Prostate gland (tissue), 2 donors: ENCODE data around the gene ARFIP1. TPM values are rescaled to one million over a fixed set of nuclear protein-coding genes. Genes with fewer than 3 reads are reported as not detected.

Experiments used
- DNase-seq: peaks from one replicate; pipeline ENCODE4 v3.0.0-alpha.2; 2019; ENCODE audit warnings: low spot score
- H3K27ac ChIP-seq, 2 donors: fragments of 200-600 bp; sonication (generic); 2 replicates each; pipeline ENCODE4 v1.5.1; 2017 to 2019
- H3K27me3 ChIP-seq: fragments of 200-600 bp; sonication (generic); replicated peaks from 2 replicates; pipeline ENCODE4 v1.5.1; 2019; ENCODE audit not compliant: insufficient read depth
- H3K36me3 ChIP-seq, 2 donors: fragments of 200-600 bp; sonication (generic); 1 replicate in 1 of 2; 2 replicates in 1 of 2; pipeline versions ENCODE4 v1.5.1 to v1.8.1; 2017 to 2019
- H3K4me1 ChIP-seq: fragments of 200-600 bp; sonication (generic); replicated peaks from 2 replicates; pipeline ENCODE4 v1.5.1; 2019
- H3K4me3 ChIP-seq, 2 donors: fragments of 200-600 bp; sonication (generic); 2 replicates each; pipeline ENCODE4 v1.5.1; 2017 to 2019
- H3K9me3 ChIP-seq: fragments of 200-600 bp; sonication (generic); 2 replicates; pipeline ENCODE4 v1.5.1; 2017
- CTCF ChIP-seq, 4 experiments: fragments of 200-600 bp in 2 of 4; fragments of 450-650 bp in 2 of 4; sonication (generic) in 2 of 4; IDR thresholded peaks; 1 replicate in 3 of 4; 2 replicates in 1 of 4; pipeline ENCODE4 v1.5.1; 2016 to 2019; ENCODE audit warnings: antibody characterized with exemption in 4 of 4, mild to moderate bottlenecking in 2 of 4, moderate library complexity in 2 of 4
- POLR2A ChIP-seq: fragments of 450-650 bp; IDR thresholded peaks from one replicate; pipeline ENCODE4 v1.6.1; 2016; ENCODE audit warnings: antibody characterized with exemption, mild to moderate bottlenecking
- POLR2AphosphoS5 ChIP-seq: sonication (generic); formaldehyde crosslinking; IDR thresholded peaks from one replicate; pipeline ENCODE4 v1.6.1; 2017; ENCODE audit warnings: antibody characterized with exemption
- WGBS: methylation state at CpG from one replicate; pipeline ENCODE4 v1.1.5; 2018; 5-methylcytosine and 5-hydroxymethylcytosine counted together
- intact Hi-C: fragments of 100-400 bp; cut with DNase I; formaldehyde crosslinking; loops from one replicate; pipeline ENCODE4 v1.14.2; 2022
- total RNA-seq, 2 donors: library from RNA; depleted of rRNA; stranded (reverse); fragments of >200 nt; gene quantifications; one replicate each; pipeline ENCODE4 v1.1.0, GENCODE V29; 2016

Gene ARFIP1
- total RNA-seq, 2 donors from 2014 or later: 34.7 to 38.9 TPM

- H3K36me3 ChIP-seq: no peaks in the 10 kb centered on the region
- no peak overlapping the region for H3K4me3 ChIP-seq
- DNase-seq: no peak
- 85% methylated on average over 5 of the region's 5 CpGs for WGBS
- H3K9me3 ChIP-seq: no peaks in the 10 kb centered on the region
- no peaks in the 10 kb centered on the region for H3K4me1 ChIP-seq
- no peak for TF ChIP-seq CTCF (IDR thresholded peaks at IDR 0.05)
- no peak for TF ChIP-seq POLR2AphosphoS5
- no peak for TF ChIP-seq POLR2A
- no peak overlapping the region for H3K27ac ChIP-seq
- intact Hi-C loops: no loop called here
- no peaks in the 10 kb centered on the region for H3K27me3 ChIP-seq
These were observed 105.4 kb downstream of the ARFIP1 start for GRCh38 chr4:152885185-152885584.

- 100% methylated on average over 1 of the region's 1 CpG for WGBS
- intact Hi-C loops: no loop called here
- Histone ChIP-seq H3K9me3 (no peaks in the 10 kb centered on the region), H3K4me3 (no peak overlapping the region), H3K27me3 (no peaks in the 10 kb centered on the region), H3K4me1 (no peaks in the 10 kb centered on the region), H3K36me3 (no peaks in the 10 kb centered on the region), H3K27ac (no peak overlapping the region)
- TF ChIP-seq CTCF (IDR thresholded peaks at IDR 0.05) (no peak), POLR2A (no peak), POLR2AphosphoS5 (no peak)
- DNase-seq: no peak
These were observed 106.4 kb downstream of the ARFIP1 start for GRCh38 chr4:152886201-152886600.

GRCh38 chr4:152887981-152888380 is 108.2 kb downstream of the ARFIP1 start:
- WGBS: 98% methylated on average over 6 of the region's 6 CpGs
- no peak for TF ChIP-seq CTCF (IDR thresholded peaks at IDR 0.05)
- no peak for TF ChIP-seq POLR2AphosphoS5
- TF ChIP-seq POLR2A: no peak
- no peak overlapping the region for H3K4me3 ChIP-seq
- no peaks in the 10 kb centered on the region for H3K9me3 ChIP-seq
- H3K36me3 ChIP-seq: no peaks in the 10 kb centered on the region
- H3K4me1 ChIP-seq: no peaks in the 10 kb centered on the region
- H3K27me3 ChIP-seq: no peaks in the 10 kb centered on the region
- no peak overlapping the region for H3K27ac ChIP-seq
- intact Hi-C loops: no loop called here
- no peak for DNase-seq

GRCh38 chr4:152892974-152893373 is 113.2 kb downstream of the ARFIP1 start:
- intact Hi-C loops: no loop called here
- no peak overlapping the region for H3K4me3 ChIP-seq
- H3K4me1 ChIP-seq: no peaks in the 10 kb centered on the region
- 47% methylated on average over 2 of the region's 2 CpGs for WGBS
- H3K36me3 ChIP-seq: no peaks in the 10 kb centered on the region
- H3K9me3 ChIP-seq: no peaks in the 10 kb centered on the region
- TF ChIP-seq POLR2A (no peak), POLR2AphosphoS5 (peak; percentile 47)
- no peak overlapping the region for H3K27ac ChIP-seq
- H3K27me3 ChIP-seq: no peaks in the 10 kb centered on the region
- DNase-seq: no peak

GRCh38 chr4:152894673-152895072 is 114.9 kb downstream of the ARFIP1 start:
- H3K36me3 ChIP-seq: no peaks in the 10 kb centered on the region
- H3K27ac ChIP-seq: no peak overlapping the region
- no peak for DNase-seq
- H3K4me1 ChIP-seq: no peaks in the 10 kb centered on the region
- TF ChIP-seq POLR2A (no peak), POLR2AphosphoS5 (no peak), CTCF (IDR thresholded peaks at IDR 0.05) (no peak)
- no peaks in the 10 kb centered on the region for H3K9me3 ChIP-seq
- H3K4me3 ChIP-seq: no peak overlapping the region
- no peaks in the 10 kb centered on the region for H3K27me3 ChIP-seq
- WGBS: 97% methylated on average over 1 of the region's 1 CpG
- intact Hi-C loops: no loop called here
